IMR-90 (cell line): Measurements from ENCODE around the gene SEC16A. TPM values are rescaled to one million over a fixed set of nuclear protein-coding genes. Genes with fewer than 3 reads are reported as not detected.

Experiments
- ATAC-seq: fragments of 200-7000 bp; cut with Tn5 transposase; 2 replicates; pipeline ENCODE4 v1.9.1; 2020; ENCODE audit warnings: low read depth, mild to moderate bottlenecking, moderate library complexity
- BruUV-seq: library from RNA; stranded (reverse); fragments of 400-500 nt; replicated peaks from 2 replicates; lab custom pipeline; 2021; lab: Mats Ljungman, UMichigan
- CTCF ChIA-PET: fragments of 300-600 bp; formaldehyde crosslinking; extraction: SDS; loops from one replicate; lab custom pipeline; 2021; ENCODE audit warnings: antibody characterized with exemption; lab: Yijun Ruan, JAX
- POLR2A ChIA-PET: fragments of 300-600 bp; sonication (Branson Sonifier 250); formaldehyde crosslinking; loops from one replicate; lab custom pipeline; 2022; ENCODE audit warnings: antibody characterized with exemption; ENCODE audit not compliant: unreplicated experiment; lab: Charles Lee
- DNase-seq: peaks from one replicate; pipeline ENCODE4 v3.0.0; 2013
- H2AFZ ChIP-seq: replicated peaks from 2 replicates; pipeline ENCODE3; 2013; ENCODE audit warnings: low read length, mild to moderate bottlenecking; ENCODE audit not compliant: poor library complexity
- H2AK5ac ChIP-seq: 2 replicates; pipeline ENCODE4 v1.6.1; 2013; ENCODE audit warnings: low read depth, low read length, inconsistent platforms
- H2AK9ac ChIP-seq: replicated peaks from 2 replicates; pipeline ENCODE3; 2013; ENCODE audit warnings: mild to moderate bottlenecking, low read depth, low read length, moderate library complexity; ENCODE audit not compliant: poor library complexity
- H2BK120ac ChIP-seq: 2 replicates; pipeline ENCODE4 v1.6.1; 2013; ENCODE audit warnings: low read depth, low read length, inconsistent platforms
- H2BK15ac ChIP-seq: 3 replicates; pipeline ENCODE4 v1.6.1; 2013; ENCODE audit warnings: low read depth, low read length, inconsistent platforms
- H2BK20ac ChIP-seq: 2 replicates; pipeline ENCODE4 v1.6.1; 2013; ENCODE audit warnings: low read depth, mild to moderate bottlenecking, inconsistent platforms, low read length, moderate library complexity
- H2BK5ac ChIP-seq: 2 replicates; pipeline ENCODE4 v1.6.1; 2013; ENCODE audit warnings: mild to moderate bottlenecking, low read depth, low read length, inconsistent platforms; ENCODE audit not compliant: poor library complexity, severe bottlenecking
- H3K14ac ChIP-seq: replicated peaks from 2 replicates; pipeline ENCODE4 v1.6.1; 2013; ENCODE audit warnings: low read depth, low read length, inconsistent platforms
- H3K18ac ChIP-seq: 2 replicates; pipeline ENCODE4 v1.6.1; 2013; ENCODE audit warnings: low read depth, low read length, control low read depth
- H3K23ac ChIP-seq: 2 replicates; pipeline ENCODE4 v1.6.1; 2013; ENCODE audit warnings: low read depth, low read length, inconsistent platforms
- H3K27ac ChIP-seq: 2 replicates; pipeline ENCODE4 v1.5.1; 2013; ENCODE audit warnings: mild to moderate bottlenecking, control low read depth, low read length; ENCODE audit not compliant: insufficient read depth
- H3K27me3 ChIP-seq: 2 replicates; pipeline ENCODE4 v1.6.1; 2013; ENCODE audit warnings: low read length; ENCODE audit not compliant: control insufficient read depth, insufficient read depth
- H3K36me3 ChIP-seq: 2 replicates; pipeline ENCODE4 v1.6.1; 2013; ENCODE audit warnings: low read length, mixed read lengths; ENCODE audit not compliant: control insufficient read depth, insufficient read depth
- H3K4ac ChIP-seq: 2 replicates; pipeline ENCODE4 v1.6.1; 2013; ENCODE audit warnings: low read depth, low read length, inconsistent platforms
- H3K4me1 ChIP-seq: 2 replicates; pipeline ENCODE4 v1.6.1; 2013; ENCODE audit warnings: low read length, mixed read lengths; ENCODE audit not compliant: control insufficient read depth, insufficient read depth
- H3K4me2 ChIP-seq: 2 replicates; pipeline ENCODE4 v1.6.1; 2013; ENCODE audit warnings: low read depth, mild to moderate bottlenecking, control low read depth, low read length, moderate library complexity
- H3K4me3 ChIP-seq: 2 replicates; pipeline ENCODE4 v1.5.1; 2013; ENCODE audit warnings: low read depth, mild to moderate bottlenecking, control low read depth, low read length, moderate library complexity; ENCODE audit not compliant: insufficient read depth
- H3K56ac ChIP-seq: 2 replicates; pipeline ENCODE4 v1.6.1; 2013; ENCODE audit warnings: low read length, inconsistent platforms; ENCODE audit not compliant: insufficient read depth; ENCODE audit errors: extremely low read depth
- H3K79me1 ChIP-seq, 2 experiments: 2 replicates each; pipeline ENCODE4 v1.6.1; 2013; ENCODE audit warnings: low read length in 2 of 2, inconsistent platforms in 1 of 2, low read depth in 1 of 2
- H3K9ac ChIP-seq: 2 replicates; pipeline ENCODE4 v1.6.1; 2013; ENCODE audit warnings: low read depth, low read length, control low read depth
- H3K9me1 ChIP-seq: 2 replicates; pipeline ENCODE4 v1.6.1; 2013; ENCODE audit warnings: low read length, inconsistent platforms; ENCODE audit not compliant: insufficient read depth
- H3K9me3 ChIP-seq: 2 replicates; pipeline ENCODE4 v1.6.1; 2013; ENCODE audit warnings: low read length; ENCODE audit not compliant: control insufficient read depth, insufficient read depth
- H4K20me1 ChIP-seq: 2 replicates; pipeline ENCODE4 v1.6.1; 2013; ENCODE audit warnings: low read length, inconsistent platforms; ENCODE audit not compliant: insufficient read depth
- H4K5ac ChIP-seq: 2 replicates; pipeline ENCODE4 v1.6.1; 2013; ENCODE audit warnings: mild to moderate bottlenecking, low read depth, low read length, control low read depth
- H4K8ac ChIP-seq, 2 experiments: 2 replicates each; pipeline ENCODE4 v1.6.1; 2013; ENCODE audit warnings: low read depth in 2 of 2, low read length in 2 of 2, control low read depth in 1 of 2, inconsistent platforms in 1 of 2
- H4K91ac ChIP-seq: 2 replicates; pipeline ENCODE4 v1.6.1; 2013; ENCODE audit warnings: low read depth, low read length, inconsistent platforms; ENCODE audit not compliant: insufficient read depth
- CHD1 ChIP-seq: IDR thresholded peaks from 2 replicates; pipeline ENCODE4 v1.6.1; 2012; ENCODE audit warnings: low read depth, low read length, improper control_type of control experiment
- CTCF ChIP-seq: conservative IDR thresholded peaks from 2 replicates; pipeline ENCODE4 v1.5.1; 2012; ENCODE audit warnings: mild to moderate bottlenecking, low read depth, low read length, improper control_type of control experiment
- MAFK ChIP-seq: IDR thresholded peaks from 2 replicates; pipeline ENCODE4 v1.6.1; 2012; ENCODE audit warnings: low read depth, low read length, improper control_type of control experiment
- MXI1 ChIP-seq: IDR thresholded peaks from 2 replicates; pipeline ENCODE4 v1.6.1; 2012; ENCODE audit warnings: low read depth, mild to moderate bottlenecking, low read length, moderate library complexity, borderline replicate concordance
- RAD21 ChIP-seq: IDR thresholded peaks from 2 replicates; pipeline ENCODE4 v1.6.1; 2012; ENCODE audit warnings: low read length, improper control_type of control experiment
- RCOR1 ChIP-seq: IDR thresholded peaks from 2 replicates; pipeline ENCODE4 v1.6.1; 2012; ENCODE audit warnings: mild to moderate bottlenecking, low read length, improper control_type of control experiment; ENCODE audit not compliant: insufficient replicate concordance
- RFX5 ChIP-seq: IDR thresholded peaks from 2 replicates; pipeline ENCODE4 v1.8.0; 2012; ENCODE audit warnings: low read depth, mild to moderate bottlenecking, low read length, moderate library complexity
- SMC3 ChIP-seq: fragments of 150-350 bp; IDR thresholded peaks from 2 replicates; pipeline ENCODE4 v1.6.1; 2016; ENCODE audit warnings: low read depth, mild to moderate bottlenecking, antibody characterized with exemption, low read length, moderate library complexity
- WGBS, 2 experiments: methylation state at CpG; one replicate each; pipeline versions ENCODE4 v1.1.5 to v1.1.7; 2013; ENCODE audit warnings: missing lambda C conversion rate in 2 of 2; ENCODE audit not compliant: insufficient read length in 1 of 2; ENCODE audit errors: extremely low coverage in 2 of 2; 5-methylcytosine and 5-hydroxymethylcytosine counted together
- dilution Hi-C: fragments of 300-500 bp; cut with HindIII; formaldehyde crosslinking; loops from one replicate; pipeline ENCODE4 v1.14.3; 2018; ENCODE audit warnings: low sequenced_read_pairs; ENCODE audit not compliant: unreplicated experiment
- in situ Hi-C: fragments of 300-500 bp; cut with MboI; formaldehyde crosslinking; loops from 3 replicates; pipeline ENCODE4 v1.14.3; 2019; ENCODE audit warnings: low sequenced_read_pairs, inconsistent platforms, mixed read lengths
- intact Hi-C: fragments of 100-400 bp; cut with micrococcal nuclease; formaldehyde crosslinking; loops from 2 replicates; pipeline ENCODE4 v1.10.0; 2022
- polyA plus RNA-seq, 3 experiments: library from polyadenylated mRNA; depleted of rRNA; stranded (reverse); fragments of >200 nt; gene quantifications; 2 replicates each; pipeline ENCODE4 v1.2.3, GENCODE V29; 2012; ENCODE audit warnings: low replicate concordance in 1 of 3
- total RNA-seq: library from RNA; depleted of rRNA; stranded (reverse); fragments of >200 nt; gene quantifications from 2 replicates; pipeline ENCODE4 v1.2.3, GENCODE V29; 2012

The SEC16A gene
- total and polyA plus RNA-seq, 2 of the 4 experiments (the other 2 are of a cell fraction), result 12.2 to 48.1 TPM

GRCh38 chr9:136447173-136447778 is 35.6 kb downstream of the SEC16A start:
- Histone ChIP-seq H2AFZ (no peak overlapping the region), H3K27me3 (no peaks in the 10 kb centered on the region), H2AK9ac (no peak overlapping the region), H4K8ac (no peak overlapping the region), H4K91ac (no peak overlapping the region), H2BK5ac (no peak overlapping the region), H2BK15ac (no peak overlapping the region), H3K36me3 (peaks cover 84% of the 10 kb centered on the region), H2BK20ac (no peak overlapping the region), H3K14ac (no peak overlapping the region), H2AK5ac (no peak overlapping the region), H3K9ac (no peak overlapping the region), H3K23ac (no peak overlapping the region), H2BK120ac (no peak overlapping the region), H3K9me1 (no peaks in the 10 kb centered on the region), H3K4ac (no peak overlapping the region), H3K9me3 (no peaks in the 10 kb centered on the region), H4K20me1 (peaks cover 22% of the 10 kb centered on the region), H3K4me2 (no peak overlapping the region), H3K79me1 (peaks cover 15 to 39% of the 10 kb centered on the region in 2 experiments; a peak in 3 of 4 replicates), H3K18ac (no peak overlapping the region), H3K4me3 (no peak overlapping the region), H3K27ac (no peak overlapping the region), H3K56ac (no peak overlapping the region), H4K5ac (no peak overlapping the region), H3K4me1 (no peaks in the 10 kb centered on the region)
- WGBS, 2 experiments, result 96% methylated on average over 16 of the region's 27 CpGs; no CpG with 5 or more reads in 1 of the 2 experiments
- DNase-seq (no peak), ATAC-seq (no peak)
- no peak for TF ChIP-seq RCOR1
- TF ChIP-seq MXI1, result no peak
- no peak for TF ChIP-seq MAFK
- no peak for TF ChIP-seq CHD1
- TF ChIP-seq RFX5, result no peak
- TF ChIP-seq CTCF, result no peak
- TF ChIP-seq RAD21, result no peak
- no peak for TF ChIP-seq SMC3
- ChIA-PET POLR2A (no interaction called here), CTCF (no interaction called here)
- BruUV-seq, result no TSS peak
- in situ Hi-C loops, result no loop called here
- dilution Hi-C loops, result no loop called here
- intact Hi-C loops, result no loop called here
